GM12878 (cell line): ENCODE measurements around the gene PCED1B. TPM values are rescaled to one million over a fixed set of nuclear protein-coding genes. Genes with fewer than 3 reads are reported as not detected.

Experiments used
- ATAC-seq: fragments of 200-7000 bp; cut with Tn5 transposase; 3 replicates; pipeline ENCODE4 v1.9.1; 2020; ENCODE audit warnings: mild to moderate bottlenecking, moderate library complexity
- BruUV-seq: library from RNA; stranded (reverse); fragments of 400-500 nt; replicated peaks from 2 replicates; lab custom pipeline; 2021; lab: Mats Ljungman, UMichigan
- CTCF ChIA-PET: fragments of 300-600 bp; sonication (Branson Sonifier 250); formaldehyde crosslinking; extraction: SDS; loops from one replicate; lab custom pipeline; 2021; ENCODE audit warnings: inconsistent platforms; lab: Yijun Ruan, JAX
- POLR2A ChIA-PET: fragments of 350-600 bp; formaldehyde crosslinking; extraction: SDS; loops from one replicate; lab custom pipeline; 2021; ENCODE audit warnings: inconsistent platforms; lab: Charles Lee
- RAD21 ChIA-PET: fragments of 300-600 bp; sonication (Branson Sonifier 250); formaldehyde crosslinking; loops from one replicate; lab custom pipeline; 2023; ENCODE audit warnings: antibody characterized with exemption; ENCODE audit not compliant: unreplicated experiment; lab: Charles Lee
- SMC1A ChIA-PET: fragments of 300-600 bp; sonication (Branson Sonifier 250); formaldehyde crosslinking; loops from one replicate; lab custom pipeline; 2023; ENCODE audit not compliant: unreplicated experiment, uncharacterized antibody; lab: Charles Lee
- DNase-seq: peaks from one replicate; pipeline ENCODE4 v3.0.0-alpha.2; 2011; ENCODE audit warnings: low read depth, low spot score
- FAIRE-seq: peaks from 3 replicates; lab custom pipeline; 2011; peaks lifted over from hg19 to GRCh38; lab: Jason Lieb, UNC
- H2AFZ ChIP-seq: 2 replicates; pipeline ENCODE4 v1.6.0; 2011; ENCODE audit warnings: low read depth, low read length, control low read depth; ENCODE audit not compliant: control insufficient read depth
- H3K27ac ChIP-seq: 2 replicates; pipeline ENCODE4 v1.5.1; 2011; ENCODE audit warnings: control low read depth; ENCODE audit not compliant: control insufficient read depth, insufficient read depth
- H3K27me3 ChIP-seq, 2 experiments: replicated peaks in 1 of 2; 2 replicates each; pipeline versions ENCODE4 v1.6.0 to v1.6.1; 2011; ENCODE audit warnings: low read length in 1 of 2; ENCODE audit not compliant: control insufficient read depth in 2 of 2, insufficient read depth in 2 of 2
- H3K36me3 ChIP-seq, 2 experiments: 2 replicates each; pipeline ENCODE4 v1.5.1; 2011; ENCODE audit warnings: low read length in 1 of 2; ENCODE audit not compliant: control insufficient read depth in 2 of 2, insufficient read depth in 2 of 2
- H3K4me1 ChIP-seq: 2 replicates; pipeline ENCODE4 v1.6.1; 2011; ENCODE audit warnings: mild to moderate bottlenecking, low read length, moderate library complexity, mixed read lengths; ENCODE audit not compliant: control insufficient read depth, insufficient read depth
- H3K4me2 ChIP-seq: 2 replicates; pipeline ENCODE4 v1.6.0; 2011; ENCODE audit warnings: control low read depth; ENCODE audit not compliant: control insufficient read depth, insufficient read depth
- H3K4me3 ChIP-seq: fragments of 200-600 bp; sonication (generic); 2 replicates; pipeline ENCODE4 v1.5.1; 2016
- H3K79me2 ChIP-seq: 2 replicates; pipeline ENCODE4 v1.6.0; 2011; ENCODE audit warnings: low read length; ENCODE audit not compliant: control insufficient read depth, insufficient read depth
- H3K9ac ChIP-seq: 2 replicates; pipeline ENCODE4 v1.8.0; 2011; ENCODE audit warnings: low read length, control low read depth, mixed read lengths; ENCODE audit not compliant: control insufficient read depth, insufficient read depth
- H3K9me3 ChIP-seq: replicated peaks from 3 replicates; pipeline ENCODE4 v1.5.1; 2011; ENCODE audit warnings: mild to moderate bottlenecking, low read length; ENCODE audit not compliant: control insufficient read depth, insufficient read depth
- H4K20me1 ChIP-seq: 2 replicates; pipeline ENCODE4 v1.6.0; 2011; ENCODE audit not compliant: control insufficient read depth, insufficient read depth
- CBFB ChIP-seq: IDR thresholded peaks from 2 replicates; pipeline ENCODE4 v1.6.1; 2016; ENCODE audit warnings: antibody characterized with exemption, low read depth
- CTCF ChIP-seq, 3 experiments: IDR thresholded peaks in 2 of 3; conservative IDR thresholded peaks in 1 of 3; 2 replicates each; pipeline ENCODE4 v1.5.1; 2011; ENCODE audit warnings: low read depth in 3 of 3, low read length in 3 of 3, mild to moderate bottlenecking in 3 of 3, control low read depth in 2 of 3, moderate library complexity in 2 of 3, inconsistent platforms in 1 of 3, mixed read lengths in 1 of 3; ENCODE audit not compliant: control insufficient read depth in 2 of 3, insufficient read depth in 1 of 3; ENCODE audit errors: extremely low read depth in 1 of 3
- E2F4 ChIP-seq: IDR thresholded peaks from 2 replicates; pipeline ENCODE4 v1.6.1; 2012; ENCODE audit warnings: low read depth, low read length, improper control_type of control experiment
- ESRRA ChIP-seq: IDR thresholded peaks from 2 replicates; pipeline ENCODE4 v1.6.1; 2012; ENCODE audit warnings: mild to moderate bottlenecking, low read length, improper control_type of control experiment
- IRF3 ChIP-seq: fragments of 450-650 bp; IDR thresholded peaks from 2 replicates; pipeline ENCODE4 v1.6.1; 2014; ENCODE audit warnings: mild to moderate bottlenecking
- MEF2B ChIP-seq: fragments of 450-650 bp; IDR thresholded peaks from 2 replicates; pipeline ENCODE4 v1.6.1; 2018; ENCODE audit warnings: mild to moderate bottlenecking, moderate library complexity; ENCODE audit not compliant: partially characterized antibody, poor library complexity, severe bottlenecking
- RELA ChIP-seq: fragments of 450-650 bp; IDR thresholded peaks from 2 replicates; pipeline ENCODE4 v1.8.0; 2014; ENCODE audit warnings: borderline replicate concordance; ENCODE audit not compliant: partially characterized antibody
- TCF3 ChIP-seq: IDR thresholded peaks from 2 replicates; pipeline ENCODE4 v1.6.1; 2012; ENCODE audit warnings: low read depth, mild to moderate bottlenecking, low read length, borderline replicate concordance; ENCODE audit not compliant: insufficient read depth
- ZNF622 ChIP-seq: fragments of 450-650 bp; IDR thresholded peaks from 2 replicates; pipeline ENCODE4 v1.6.1; 2017; ENCODE audit warnings: mild to moderate bottlenecking, inconsistent platforms
- WGBS: methylation state at CpG from one replicate; pipeline ENCODE4 v1.1.6; 2016; ENCODE audit warnings: low lambda C conversion rate; ENCODE audit not compliant: insufficient replicate concordance, insufficient coverage; ENCODE audit errors: missing lambda C conversion rate; 5-methylcytosine and 5-hydroxymethylcytosine counted together
- in situ Hi-C: fragments of 300-500 bp; cut with MboI; formaldehyde crosslinking; loops from 9 replicates; pipeline ENCODE4 v1.14.3; 2018; ENCODE audit warnings: mixed read lengths
- intact Hi-C: fragments of 100-400 bp; cut with micrococcal nuclease; formaldehyde crosslinking; loops from one replicate; pipeline ENCODE4 v1.14.2; 2022; ENCODE audit not compliant: unreplicated experiment
- polyA plus RNA-seq, 11 experiments: library from polyadenylated mRNA; depleted of rRNA in 4 of 11; unstranded in 6 of 11; stranded (reverse) in 5 of 11; fragments of >200 nt; fragmentation: Nextera tagmentation in 4 of 11; fragmentation: Illumina TruSeq in 1 of 11; extraction: Ambion mirVana in 4 of 11; extraction: Trizol in 1 of 11; gene quantifications; 1 replicate in 1 of 11; 2 replicates in 10 of 11; pipeline versions ENCODE4 v1.2.1 to v1.2.3, GENCODE V29; 2011 to 2016; ENCODE audit warnings: inconsistent platforms in 2 of 11, missing spikeins in 2 of 11, low read depth in 1 of 11
- total RNA-seq, 4 experiments: library from RNA; depleted of rRNA in 3 of 4; stranded (reverse); fragments of >200 nt in 3 of 4; fragmentation: Illumina TruSeq in 1 of 4; extraction: Trizol in 1 of 4; gene quantifications; 2 replicates each; pipeline versions ENCODE4 v1.2.1 to v1.2.3, GENCODE V29; 2013 to 2021

PCED1B gene
- total and polyA plus RNA-seq, 10 of the 15 experiments (the other 5 are each of a cell fraction or from before 2014, with no cell fraction given): 0.80 to 8.8 (median 3.0) TPM

DNA sequence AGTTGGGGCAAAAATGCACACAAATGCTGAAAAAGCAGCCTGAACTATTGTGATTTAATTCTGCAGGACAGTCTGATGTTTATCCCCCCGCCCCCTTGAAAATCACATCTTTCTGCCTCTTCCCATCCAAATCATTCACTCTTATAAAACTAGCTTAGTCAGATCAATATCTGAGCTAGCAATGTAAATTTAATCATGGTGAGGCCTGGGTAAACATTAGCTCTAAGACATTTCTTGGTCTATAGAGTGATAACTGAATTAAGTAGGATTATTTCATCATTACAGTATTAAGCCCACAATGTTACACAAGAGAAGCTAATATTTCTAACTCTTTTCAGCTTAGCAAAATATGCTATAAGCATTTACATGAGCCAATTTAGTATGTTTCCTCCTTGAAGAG is 9.1 kb upstream of the PCED1B start:
- no peak overlapping the region for H3K4me3 ChIP-seq
- ChIA-PET RAD21 (interaction anchor here (0.9 to 3.0 kb wide), 5 partner anchors 38 to 240 kb away, joined by 3 to 9 read pairs (median 3); no protein-coding TSS in a partner anchor), CTCF (interaction anchor here (0.7 to 3.1 kb wide), 25 partner anchors 8 to 327 kb away, joined by 3 to 38 read pairs (median 5); no protein-coding TSS in a partner anchor), POLR2A (no interaction called here), SMC1A (interaction anchor here (0.8 to 2.5 kb wide), 9 partner anchors 12 to 945 kb away, joined by 3 to 21 read pairs (median 4); no protein-coding TSS in a partner anchor)
- no peak overlapping the region for H2AFZ ChIP-seq
- H3K4me1 ChIP-seq: no peaks in the 10 kb centered on the region
- H3K9me3 ChIP-seq: no peaks in the 10 kb centered on the region
- no peaks in the 10 kb centered on the region for H3K79me2 ChIP-seq
- no peaks in the 10 kb centered on the region for H3K36me3 ChIP-seq
- intact Hi-C loops (no loop called here), in situ Hi-C loops (no loop called here)
- ATAC-seq (no peak), FAIRE-seq (no peak), DNase-seq (no peak)
- TF ChIP-seq MEF2B (no peak), ESRRA (no peak), CBFB (no peak), E2F4 (no peak), TCF3 (no peak), RELA (no peak), ZNF622 (no peak), IRF3 (no peak), CTCF (IDR thresholded peaks at IDR 0.05 in 2 of 3, conservative IDR thresholded peaks at IDR 0.05 in 1 of 3; ENCODE audit: control insufficient read depth in 2 of 3, extremely low read depth in 1 of 3, insufficient read depth in 1 of 3, low read depth in 3 of 3, low read length in 3 of 3) (no peak)
- no peaks in the 10 kb centered on the region for H4K20me1 ChIP-seq
- H3K27ac ChIP-seq: no peak overlapping the region
- H3K4me2 ChIP-seq: no peak overlapping the region
- WGBS: 6% methylated on average over 1 of the region's 1 CpG
- H3K9ac ChIP-seq: no peak overlapping the region
- H3K27me3 ChIP-seq: no peaks in the 10 kb centered on the region; a peak in 1 of 4 replicates
- no TSS peak for BruUV-seq
